ENCODE data around the gene KLF6.

KLF6 gene

GRCh38 chr10:3774814-3775695, 10.0 kb downstream of the KLF6 start:
- no peak for DNase-seq (ENCODE audit: low read depth, low spot score)

GRCh38 chr10:3774018-3774813, 10.8 kb downstream of the KLF6 start:
- Histone ChIP-seq H3K36me3 (ENCODE audit: control insufficient read depth, insufficient read depth, low read length) (peaks cover 3% of the 10 kb centered on the region; the same call in 1 of the 2 replicates), H3K4me3 (ENCODE audit: low read length) (no peak overlapping the region), H3K27me3 (ENCODE audit: control insufficient read depth, insufficient read depth, low read length) (no peaks in the 10 kb centered on the region), H3K4me1 (ENCODE audit: control insufficient read depth, insufficient read depth, low read length) (peaks cover 3% of the 10 kb centered on the region; the same call in 1 of the 2 replicates), H3K27ac (ENCODE audit: low read length) (no peak overlapping the region), H3K9me3 (ENCODE audit: control insufficient read depth, insufficient read depth, low read length) (no peaks in the 10 kb centered on the region)
- DNase-seq (ENCODE audit: low read depth, low spot score): no peak
- no CpG with 5 or more reads among the region's 17 CpGs for WGBS (ENCODE audit: insufficient coverage, insufficient read length)

More at GRCh38 chr10:3774814-3775695, 10.0 kb downstream of the KLF6 start:
- no peak overlapping the region for H3K27ac ChIP-seq (ENCODE audit: low read length)
- H3K4me1 ChIP-seq (ENCODE audit: control insufficient read depth, insufficient read depth, low read length): peaks cover 3% of the 10 kb centered on the region; the same call in 1 of the 2 replicates
- WGBS (ENCODE audit: insufficient coverage, insufficient read length): no CpG with 5 or more reads among the region's 21 CpGs
- H3K36me3 ChIP-seq (ENCODE audit: control insufficient read depth, insufficient read depth, low read length): peaks cover 7% of the 10 kb centered on the region
- no peak overlapping the region for H3K4me3 ChIP-seq (ENCODE audit: low read length)
- no peaks in the 10 kb centered on the region for H3K9me3 ChIP-seq (ENCODE audit: control insufficient read depth, insufficient read depth, low read length)
- H3K27me3 ChIP-seq (ENCODE audit: control insufficient read depth, insufficient read depth, low read length): no peaks in the 10 kb centered on the region

GRCh38 chr10:3773460-3774017, 11.5 kb downstream of the KLF6 start:
- WGBS (ENCODE audit: insufficient coverage, insufficient read length): no CpG with 5 or more reads among the region's 10 CpGs
- no peak for DNase-seq (ENCODE audit: low read depth, low spot score)
- Histone ChIP-seq H3K27me3 (ENCODE audit: control insufficient read depth, insufficient read depth, low read length) (no peaks in the 10 kb centered on the region), H3K4me1 (ENCODE audit: control insufficient read depth, insufficient read depth, low read length) (peaks cover 3% of the 10 kb centered on the region; the same call in 1 of the 2 replicates), H3K9me3 (ENCODE audit: control insufficient read depth, insufficient read depth, low read length) (no peaks in the 10 kb centered on the region), H3K4me3 (ENCODE audit: low read length) (no peak overlapping the region), H3K36me3 (ENCODE audit: control insufficient read depth, insufficient read depth, low read length) (no peaks in the 10 kb centered on the region), H3K27ac (ENCODE audit: low read length) (no peak overlapping the region)

- H3K4me3 ChIP-seq (ENCODE audit: low read length): no peak overlapping the region
- no CpG with 5 or more reads among the region's 10 CpGs for WGBS (ENCODE audit: insufficient coverage, insufficient read length)
- H3K4me1 ChIP-seq (ENCODE audit: control insufficient read depth, insufficient read depth, low read length): peaks cover 3% of the 10 kb centered on the region; the same call in 1 of the 2 replicates
- no peaks in the 10 kb centered on the region for H3K36me3 ChIP-seq (ENCODE audit: control insufficient read depth, insufficient read depth, low read length)
- no peak for DNase-seq (ENCODE audit: low read depth, low spot score)
- H3K27me3 ChIP-seq (ENCODE audit: control insufficient read depth, insufficient read depth, low read length): no peaks in the 10 kb centered on the region
- H3K27ac ChIP-seq (ENCODE audit: low read length): no peak overlapping the region
- H3K9me3 ChIP-seq (ENCODE audit: control insufficient read depth, insufficient read depth, low read length): no peaks in the 10 kb centered on the region
Observed at GRCh38 chr10:3772361-3773171, 12.4 kb downstream of the KLF6 start.

- H3K36me3 ChIP-seq (ENCODE audit: control insufficient read depth, insufficient read depth, low read length): no peaks in the 10 kb centered on the region
- no peak overlapping the region for H3K4me3 ChIP-seq (ENCODE audit: low read length)
- no peaks in the 10 kb centered on the region for H3K27me3 ChIP-seq (ENCODE audit: control insufficient read depth, insufficient read depth, low read length)
- peaks cover 3% of the 10 kb centered on the region for H3K4me1 ChIP-seq (ENCODE audit: control insufficient read depth, insufficient read depth, low read length)
- DNase-seq (ENCODE audit: low read depth, low spot score): no peak
- no CpG with 5 or more reads among the region's 8 CpGs for WGBS (ENCODE audit: insufficient coverage, insufficient read length)
- H3K27ac ChIP-seq (ENCODE audit: low read length): no peak overlapping the region
- no peaks in the 10 kb centered on the region for H3K9me3 ChIP-seq (ENCODE audit: control insufficient read depth, insufficient read depth, low read length)
Observed at GRCh38 chr10:3770611-3771110, 14.3 kb downstream of the KLF6 start.

GRCh38 chr10:3769556-3769955, 15.5 kb downstream of the KLF6 start:
- no peak for DNase-seq (ENCODE audit: low read depth, low spot score)
- Histone ChIP-seq H3K4me1 (ENCODE audit: control insufficient read depth, insufficient read depth, low read length) (peaks cover 3% of the 10 kb centered on the region), H3K36me3 (ENCODE audit: control insufficient read depth, insufficient read depth, low read length) (no peaks in the 10 kb centered on the region), H3K9me3 (ENCODE audit: control insufficient read depth, insufficient read depth, low read length) (no peaks in the 10 kb centered on the region), H3K27ac (ENCODE audit: low read length) (no peak overlapping the region), H3K27me3 (ENCODE audit: control insufficient read depth, insufficient read depth, low read length) (no peaks in the 10 kb centered on the region), H3K4me3 (ENCODE audit: low read length) (no peak overlapping the region)
- no CpG with 5 or more reads among the region's 4 CpGs for WGBS (ENCODE audit: insufficient coverage, insufficient read length)

- Histone ChIP-seq H3K4me1 (ENCODE audit: control insufficient read depth, insufficient read depth, low read length) (peaks cover 3% of the 10 kb centered on the region), H3K27ac (ENCODE audit: low read length) (no peak overlapping the region), H3K36me3 (ENCODE audit: control insufficient read depth, insufficient read depth, low read length) (no peaks in the 10 kb centered on the region), H3K9me3 (ENCODE audit: control insufficient read depth, insufficient read depth, low read length) (no peaks in the 10 kb centered on the region), H3K4me3 (ENCODE audit: low read length) (no peak overlapping the region), H3K27me3 (ENCODE audit: control insufficient read depth, insufficient read depth, low read length) (no peaks in the 10 kb centered on the region)
- DNase-seq (ENCODE audit: low read depth, low spot score): no peak
- WGBS (ENCODE audit: insufficient coverage, insufficient read length): no CpG with 5 or more reads among the region's 17 CpGs
Observed at GRCh38 chr10:3766046-3766756, 18.8 kb downstream of the KLF6 start.

GRCh38 chr10:3765146-3765545, 19.9 kb downstream of the KLF6 start:
- H3K36me3 ChIP-seq (ENCODE audit: control insufficient read depth, insufficient read depth, low read length): no peaks in the 10 kb centered on the region
- H3K27me3 ChIP-seq (ENCODE audit: control insufficient read depth, insufficient read depth, low read length): no peaks in the 10 kb centered on the region
- H3K4me1 ChIP-seq (ENCODE audit: control insufficient read depth, insufficient read depth, low read length): peaks cover 3% of the 10 kb centered on the region
- no peaks in the 10 kb centered on the region for H3K9me3 ChIP-seq (ENCODE audit: control insufficient read depth, insufficient read depth, low read length)
- H3K27ac ChIP-seq (ENCODE audit: low read length): no peak overlapping the region
- no CpG with 5 or more reads among the region's 6 CpGs for WGBS (ENCODE audit: insufficient coverage, insufficient read length)
- H3K4me3 ChIP-seq (ENCODE audit: low read length): no peak overlapping the region
- no peak for DNase-seq (ENCODE audit: low read depth, low spot score)

- no CpG with 5 or more reads among the region's 5 CpGs for WGBS (ENCODE audit: insufficient coverage, insufficient read length)
- Histone ChIP-seq H3K9me3 (ENCODE audit: control insufficient read depth, insufficient read depth, low read length) (no peaks in the 10 kb centered on the region), H3K27ac (ENCODE audit: low read length) (no peak overlapping the region), H3K36me3 (ENCODE audit: control insufficient read depth, insufficient read depth, low read length) (no peaks in the 10 kb centered on the region), H3K27me3 (ENCODE audit: control insufficient read depth, insufficient read depth, low read length) (no peaks in the 10 kb centered on the region), H3K4me3 (ENCODE audit: low read length) (no peak overlapping the region), H3K4me1 (ENCODE audit: control insufficient read depth, insufficient read depth, low read length) (peaks cover 3% of the 10 kb centered on the region)
- DNase-seq (ENCODE audit: low read depth, low spot score): no peak
Observed at GRCh38 chr10:3764626-3765112, 20.3 kb downstream of the KLF6 start.

Data from iPS DF 6.9 (cell line).